Adrenal gland (tissue), 12 donors: ENCODE data around the gene PWP1. TPM values are rescaled to one million over a fixed set of nuclear protein-coding genes. Genes with fewer than 3 reads are reported as not detected.

ENCODE experiments used
- DNase-seq, 7 donors: peaks; one replicate each; pipeline ENCODE4 v3.0.0-alpha.2; 2019 to 2020
- H3K27ac ChIP-seq, 5 donors: fragments of 200-600 bp; sonication (generic) in 4 of 5; 1 replicate in 3 of 5; 2 replicates in 2 of 5; pipeline versions ENCODE4 v1.5.1 to v1.8.0; 2016 to 2020; ENCODE audit warnings: mild to moderate bottlenecking in 1 of 5
- H3K27me3 ChIP-seq: fragments of 200-600 bp; 2 replicates; pipeline ENCODE4 v1.8.0; 2021
- H3K36me3 ChIP-seq, 2 donors: fragments of 200-600 bp; replicated peaks in 1 of 2; 1 replicate in 1 of 2; 2 replicates in 1 of 2; pipeline versions ENCODE4 v1.5.1 to v1.8.0; 2018 to 2022
- H3K4me1 ChIP-seq, 2 donors: fragments of 200-600 bp; replicated peaks in 1 of 2; 1 replicate in 1 of 2; 2 replicates in 1 of 2; pipeline versions ENCODE4 v1.5.1 to v1.8.0; 2018 to 2021
- H3K4me3 ChIP-seq, 4 donors: fragments of 200-600 bp; sonication (generic) in 3 of 4; one replicate each; pipeline ENCODE4 v1.5.1; 2016 to 2018
- H3K9me3 ChIP-seq, 3 donors: fragments of 200-600 bp; sonication (generic) in 1 of 3; replicated peaks in 1 of 3; 1 replicate in 2 of 3; 2 replicates in 1 of 3; pipeline versions ENCODE4 v1.5.1 to v1.8.0; 2016 to 2021
- POLR2A ChIP-seq, 2 donors: fragments of 450-650 bp; IDR thresholded peaks; one replicate each; pipeline ENCODE4 v1.6.1; 2017; ENCODE audit warnings: antibody characterized with exemption in 2 of 2, mild to moderate bottlenecking in 2 of 2, moderate library complexity in 1 of 2
- WGBS, 4 donors: extraction: QIAGEN DNeasy Blood & Tissue Kit in 2 of 4; methylation state at CpG; one replicate each; pipeline versions ENCODE4 v1.1.5 to v1.1.7; 2013 to 2017; 5-methylcytosine and 5-hydroxymethylcytosine counted together
- intact Hi-C, 2 donors: fragments of 100-400 bp; cut with DNase I; formaldehyde crosslinking; loops; one replicate each; pipeline versions ENCODE4 v1.14.1 to v1.15.0; 2022 to 2023
- polyA plus RNA-seq, 3 donors: library from polyadenylated mRNA; stranded (reverse); fragments of 200-250 nt in 2 of 3; fragments of 350-450 nt in 1 of 3; fragmentation: Illumina TruSeq in 1 of 3; extraction: RNeasy Lipid Tissue Mini Kit (QIAGEN cat#74804) in 1 of 3; gene quantifications; one replicate each; pipeline ENCODE4 v1.2.3, GENCODE V29; 2013 to 2014
- total RNA-seq, 9 donors: library from RNA; depleted of rRNA in 4 of 9; stranded (reverse); fragments of >200 nt in 4 of 9; fragments of 120-200 nt in 1 of 9; fragmentation: NEBNext Ultra II Directional in 1 of 9; extraction: Animal tissue kit (Norgen Biotek cat#: 25700) in 1 of 9; gene quantifications; one replicate each; pipeline versions ENCODE4 v1.1.0 to v1.2.4, GENCODE V29; 2013 to 2023
- TF ChIP-seq, protein P1 (sequence below), 6 experiments: fragments of 450-650 bp in 4 of 6; fragments of 200-600 bp in 2 of 6; sonication (generic) in 1 of 6; IDR thresholded peaks; 1 replicate in 5 of 6; 2 replicates in 1 of 6; pipeline versions ENCODE4 v1.5.1 to v1.8.0; 2016 to 2021; ENCODE audit warnings: antibody characterized with exemption in 6 of 6, mild to moderate bottlenecking in 2 of 6, moderate library complexity in 1 of 6
- donor health status: healthy with polysubstance abuse.
- donor health status: Bipolar disorder and iron deficiency.
- donor health status: DM: yes; HTN: yes; CAD: no.
- donor health status: DM: no; HTN: no; CAD: no.
- donor health status: DM: no; HTN: no; CAD: no.
- donor health status: DM: yes; HTN: yes; CAD: no.

PWP1 gene
- total and polyA plus RNA-seq, 12 donors = 15.8 to 87.6 (median 27.0) TPM

DNA sequence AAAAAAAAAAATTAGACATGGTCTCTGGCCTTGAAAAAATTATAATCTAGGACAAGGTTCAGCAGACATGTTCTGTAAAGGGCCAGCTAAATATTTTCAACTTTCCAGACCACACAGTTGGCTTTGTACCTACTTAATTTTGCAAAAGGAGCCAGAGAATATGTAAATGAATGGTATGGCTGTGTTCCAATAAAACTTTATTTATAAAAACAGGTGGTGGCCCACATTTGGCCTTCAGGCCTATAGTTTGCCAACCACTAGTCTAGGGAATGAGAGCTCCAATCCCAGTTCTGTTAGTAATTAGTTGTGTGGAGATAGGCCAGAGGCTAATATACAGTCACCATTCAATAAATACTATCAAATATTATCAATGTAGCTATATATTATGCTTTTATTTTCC lies 29.3 kb upstream of the PWP1 start:
- Histone ChIP-seq H3K36me3 (no peaks in the 10 kb centered on the region), H3K27me3 (no peaks in the 10 kb centered on the region), H3K4me1 (no peaks in the 10 kb centered on the region), H3K9me3 (no peaks in the 10 kb centered on the region), H3K4me3 (no peak overlapping the region), H3K27ac (no peak overlapping the region)
- no peak for TF ChIP-seq POLR2A (IDR thresholded peaks at IDR 0.05)
- TF ChIP-seq, protein P1, sequence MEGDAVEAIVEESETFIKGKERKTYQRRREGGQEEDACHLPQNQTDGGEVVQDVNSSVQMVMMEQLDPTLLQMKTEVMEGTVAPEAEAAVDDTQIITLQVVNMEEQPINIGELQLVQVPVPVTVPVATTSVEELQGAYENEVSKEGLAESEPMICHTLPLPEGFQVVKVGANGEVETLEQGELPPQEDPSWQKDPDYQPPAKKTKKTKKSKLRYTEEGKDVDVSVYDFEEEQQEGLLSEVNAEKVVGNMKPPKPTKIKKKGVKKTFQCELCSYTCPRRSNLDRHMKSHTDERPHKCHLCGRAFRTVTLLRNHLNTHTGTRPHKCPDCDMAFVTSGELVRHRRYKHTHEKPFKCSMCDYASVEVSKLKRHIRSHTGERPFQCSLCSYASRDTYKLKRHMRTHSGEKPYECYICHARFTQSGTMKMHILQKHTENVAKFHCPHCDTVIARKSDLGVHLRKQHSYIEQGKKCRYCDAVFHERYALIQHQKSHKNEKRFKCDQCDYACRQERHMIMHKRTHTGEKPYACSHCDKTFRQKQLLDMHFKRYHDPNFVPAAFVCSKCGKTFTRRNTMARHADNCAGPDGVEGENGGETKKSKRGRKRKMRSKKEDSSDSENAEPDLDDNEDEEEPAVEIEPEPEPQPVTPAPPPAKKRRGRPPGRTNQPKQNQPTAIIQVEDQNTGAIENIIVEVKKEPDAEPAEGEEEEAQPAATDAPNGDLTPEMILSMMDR (IDR thresholded peaks at IDR 0.05) = no peak
- DNase-seq = no peak
- intact Hi-C loops = no loop called here

DNA sequence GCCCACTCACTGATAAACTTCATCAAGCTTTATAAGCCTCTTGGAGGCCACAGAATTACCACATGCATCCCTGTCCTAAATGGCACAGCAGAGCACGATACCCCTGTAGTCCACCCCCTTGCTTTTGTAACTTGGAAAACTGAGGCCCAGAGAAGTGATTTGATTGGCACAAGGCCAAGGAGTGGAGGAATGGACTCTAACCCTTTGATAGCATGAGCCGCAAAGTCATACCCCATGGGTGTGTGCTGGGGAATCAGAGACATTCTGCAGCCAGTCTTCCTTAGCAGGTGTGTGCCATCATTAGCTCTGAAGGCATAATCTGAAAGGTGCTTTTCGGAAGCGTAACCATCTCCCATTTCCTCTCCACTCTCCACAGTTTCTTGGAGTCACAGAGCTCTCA lies 28.5 kb upstream of the PWP1 start:
- intact Hi-C loops = no loop called here
- WGBS, 4 donors = 85 to 94% (median 91%) methylated on average over 4 of the region's 4 CpGs

DNA sequence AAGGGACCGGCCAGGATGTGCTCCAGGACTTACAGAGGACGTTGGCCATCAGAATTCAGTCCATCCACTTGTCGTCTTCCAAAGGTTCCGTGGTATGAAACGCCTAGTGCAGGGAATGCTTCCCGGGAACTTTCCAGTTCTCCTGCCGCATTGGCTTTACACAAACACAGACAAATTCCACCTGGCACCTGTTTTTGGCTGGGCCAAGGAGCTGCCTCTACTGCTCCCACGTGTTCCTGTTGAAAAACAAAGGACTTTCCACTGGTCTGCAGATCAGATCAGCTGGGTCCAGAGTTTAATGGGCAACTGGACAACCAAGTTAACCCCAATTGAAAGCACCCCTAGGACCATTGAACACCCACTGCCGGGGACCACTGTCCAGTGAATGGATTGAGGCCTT lies 28.0 kb upstream of the PWP1 start:
- intact Hi-C loops = no loop called here
- H3K4me3 ChIP-seq = no peak overlapping the region
- no peaks in the 10 kb centered on the region for H3K9me3 ChIP-seq
- WGBS, 4 donors = 79 to 94% (median 91%) methylated on average over 6 to 9 of the region's 9 CpGs
- no peaks in the 10 kb centered on the region for H3K4me1 ChIP-seq
- no peak for DNase-seq
- no peaks in the 10 kb centered on the region for H3K36me3 ChIP-seq
- TF ChIP-seq POLR2A (IDR thresholded peaks at IDR 0.05) = no peak
- no peak overlapping the region for H3K27ac ChIP-seq
- H3K27me3 ChIP-seq = no peaks in the 10 kb centered on the region

More for the DNA sequence above, 28.5 kb upstream of the PWP1 start:
- Histone ChIP-seq H3K4me1 (no peaks in the 10 kb centered on the region), H3K27me3 (no peaks in the 10 kb centered on the region), H3K36me3 (no peaks in the 10 kb centered on the region), H3K9me3 (no peaks in the 10 kb centered on the region), H3K4me3 (no peak overlapping the region), H3K27ac (no peak overlapping the region)
- TF ChIP-seq POLR2A (IDR thresholded peaks at IDR 0.05) = no peak
- TF ChIP-seq, protein P1 (IDR thresholded peaks at IDR 0.05) = no peak
- no peak for DNase-seq

DNA sequence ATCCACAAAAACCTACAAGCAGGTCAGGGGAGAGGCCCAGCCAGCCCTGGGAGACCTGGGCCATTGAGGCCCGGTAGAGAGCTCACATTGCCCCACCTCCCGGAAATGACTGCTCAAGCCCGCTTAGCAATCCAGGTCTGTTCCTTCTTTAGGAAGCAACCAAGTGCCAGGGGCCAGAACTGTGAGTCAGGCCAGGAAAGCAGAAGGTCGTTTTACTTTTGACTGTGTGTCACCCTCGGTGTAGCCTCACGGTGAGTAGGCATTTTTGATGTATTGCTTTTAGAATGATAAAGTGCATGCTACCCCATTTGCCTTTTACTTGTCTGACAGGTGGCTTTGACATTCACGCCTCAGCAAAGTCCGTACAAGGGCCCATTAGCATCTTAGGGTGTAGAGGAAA lies 25.4 kb upstream of the PWP1 start:
- intact Hi-C loops = no loop called here
- peak in 1 of 7 donors; percentile 12 for DNase-seq
- no peaks in the 10 kb centered on the region for H3K4me1 ChIP-seq
- 52 to 65% (median 57%) methylated on average over 5 to 8 of the region's 8 CpGs for WGBS, 4 donors
- TF ChIP-seq, protein P1 (IDR thresholded peaks at IDR 0.05) = no peak
- TF ChIP-seq POLR2A (IDR thresholded peaks at IDR 0.05) = no peak
- peaks cover 6% of the 10 kb centered on the region for H3K27me3 ChIP-seq
- H3K4me3 ChIP-seq = no peak overlapping the region
- no peaks in the 10 kb centered on the region for H3K9me3 ChIP-seq
- H3K36me3 ChIP-seq = no peaks in the 10 kb centered on the region
- H3K27ac ChIP-seq = no peak overlapping the region

DNA sequence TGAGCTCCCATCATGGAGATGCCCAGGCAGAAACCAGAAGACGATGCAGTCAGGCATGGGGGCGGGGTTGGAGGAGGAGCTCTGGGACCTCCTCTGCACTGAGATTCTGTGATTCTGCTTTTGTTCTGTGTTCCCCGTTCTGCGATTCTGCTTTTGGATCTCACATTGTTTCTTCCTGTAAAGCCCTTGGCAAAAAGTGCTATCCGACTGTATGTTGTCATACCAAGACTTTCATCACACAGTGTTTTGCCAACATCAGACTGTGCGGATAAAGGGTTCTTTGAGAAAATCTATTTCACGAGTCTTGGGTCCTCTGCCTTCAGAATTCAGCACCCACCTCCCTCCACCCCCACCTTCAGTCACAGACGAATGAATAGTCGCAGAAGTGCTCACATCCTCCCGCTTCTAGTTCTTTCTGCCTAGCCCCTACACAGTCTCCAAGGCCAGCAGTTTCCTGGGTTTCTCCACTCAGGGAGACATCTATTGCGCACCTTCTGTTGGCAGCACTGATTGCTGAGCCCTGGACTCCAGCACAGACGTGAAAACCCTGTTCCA lies 24.7 kb upstream of the PWP1 start:
- WGBS, 4 donors = 71 to 76% (median 74%) methylated on average over 12 of the region's 12 CpGs
- H3K27me3 ChIP-seq = peaks cover 6% of the 10 kb centered on the region
- TF ChIP-seq POLR2A (IDR thresholded peaks at IDR 0.05) = no peak
- H3K4me1 ChIP-seq = no peaks in the 10 kb centered on the region
- intact Hi-C loops = no loop called here
- no peak overlapping the region for H3K27ac ChIP-seq
- no peaks in the 10 kb centered on the region for H3K36me3 ChIP-seq
- H3K9me3 ChIP-seq = no peaks in the 10 kb centered on the region
- DNase-seq = no peak
- no peak overlapping the region for H3K4me3 ChIP-seq
